ENCODE measurements around the gene TRAF2. TPM values are rescaled to one million over a fixed set of nuclear protein-coding genes. Genes with fewer than 3 reads are reported as not detected.
A peak's percentile ranks its signal among the peaks of the same experiment; 100 is the strongest.

TRAF2 gene
- total and polyA plus RNA-seq, 9 of the 15 experiments (the other 6 are each of a cell fraction or from before 2014, with no cell fraction given), result 0.24 to 45.2 (median 18.0) TPM

- TF ChIP-seq NFRKB (IDR thresholded peaks at IDR 0.05; ENCODE audit: low read depth), result peak; percentile 96
- peak; percentile 91 for TF ChIP-seq CHD2 (IDR thresholded peaks at IDR 0.05; ENCODE audit: low read depth, low read length)
- TF ChIP-seq CXXC5 (CRISPR knock-in tag; IDR thresholded peaks at IDR 0.05), result peak; percentile 92
- TF ChIP-seq, protein P1, sequence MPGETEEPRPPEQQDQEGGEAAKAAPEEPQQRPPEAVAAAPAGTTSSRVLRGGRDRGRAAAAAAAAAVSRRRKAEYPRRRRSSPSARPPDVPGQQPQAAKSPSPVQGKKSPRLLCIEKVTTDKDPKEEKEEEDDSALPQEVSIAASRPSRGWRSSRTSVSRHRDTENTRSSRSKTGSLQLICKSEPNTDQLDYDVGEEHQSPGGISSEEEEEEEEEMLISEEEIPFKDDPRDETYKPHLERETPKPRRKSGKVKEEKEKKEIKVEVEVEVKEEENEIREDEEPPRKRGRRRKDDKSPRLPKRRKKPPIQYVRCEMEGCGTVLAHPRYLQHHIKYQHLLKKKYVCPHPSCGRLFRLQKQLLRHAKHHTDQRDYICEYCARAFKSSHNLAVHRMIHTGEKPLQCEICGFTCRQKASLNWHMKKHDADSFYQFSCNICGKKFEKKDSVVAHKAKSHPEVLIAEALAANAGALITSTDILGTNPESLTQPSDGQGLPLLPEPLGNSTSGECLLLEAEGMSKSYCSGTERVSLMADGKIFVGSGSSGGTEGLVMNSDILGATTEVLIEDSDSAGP (CRISPR knock-in tag; IDR thresholded peaks at IDR 0.05), result peak; percentile 95
- TF ChIP-seq, protein P2, sequence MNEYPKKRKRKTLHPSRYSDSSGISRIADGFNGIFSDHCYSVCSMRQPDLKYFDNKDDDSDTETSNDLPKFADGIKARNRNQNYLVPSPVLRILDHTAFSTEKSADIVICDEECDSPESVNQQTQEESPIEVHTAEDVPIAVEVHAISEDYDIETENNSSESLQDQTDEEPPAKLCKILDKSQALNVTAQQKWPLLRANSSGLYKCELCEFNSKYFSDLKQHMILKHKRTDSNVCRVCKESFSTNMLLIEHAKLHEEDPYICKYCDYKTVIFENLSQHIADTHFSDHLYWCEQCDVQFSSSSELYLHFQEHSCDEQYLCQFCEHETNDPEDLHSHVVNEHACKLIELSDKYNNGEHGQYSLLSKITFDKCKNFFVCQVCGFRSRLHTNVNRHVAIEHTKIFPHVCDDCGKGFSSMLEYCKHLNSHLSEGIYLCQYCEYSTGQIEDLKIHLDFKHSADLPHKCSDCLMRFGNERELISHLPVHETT (CRISPR knock-in tag; conservative IDR thresholded peaks at IDR 0.05 in 1 of 2, IDR thresholded peaks at IDR 0.05 in 1 of 2), result peak in 1 of 2 experiments; percentile 88; a peak in 2 of 4 replicates
- TF ChIP-seq SUPT5H (IDR thresholded peaks at IDR 0.05), result peak; percentile 94
- TF ChIP-seq VEZF1 (CRISPR knock-in tag; IDR thresholded peaks at IDR 0.05), result peak; percentile 93
- TF ChIP-seq ZKSCAN1 (IDR thresholded peaks at IDR 0.05; ENCODE audit: low read depth, low read length), result 0 out of 2 replicates have a peak, but pooled peaks have one; percentile 20
- TF ChIP-seq RAD51 (IDR thresholded peaks at IDR 0.05; ENCODE audit: borderline replicate concordance, low read depth), result peak; percentile 59; the same call in 1 of the 2 replicates
- peak; percentile 99 for TF ChIP-seq MYC (IDR thresholded peaks at IDR 0.05; ENCODE audit: low read depth, low read length)
- peak; percentile 97 for TF ChIP-seq MYC (CRISPR knock-in tag; IDR thresholded peaks at IDR 0.05; ENCODE audit: borderline replicate concordance, low read depth)
- TF ChIP-seq MED1 (CRISPR knock-in tag; IDR thresholded peaks at IDR 0.05; ENCODE audit: borderline replicate concordance), result no peak
- peak; percentile 78; the same call in 1 of the 2 replicates for TF ChIP-seq PHF8 (IDR thresholded peaks at IDR 0.05; ENCODE audit: borderline replicate concordance, low read length)
- peak; percentile 66 to 92; a peak in 3 of 4 replicates for TF ChIP-seq SIN3A (IDR thresholded peaks at IDR 0.05; ENCODE audit: borderline replicate concordance in 2 of 2, control insufficient read depth in 1 of 2, low read depth in 2 of 2, low read length in 2 of 2)
- TF ChIP-seq SP2 (IDR thresholded peaks at IDR 0.05; ENCODE audit: extremely low read depth, low read depth, low read length, poor library complexity, severe bottlenecking), result peak; percentile 82
- peak; percentile 45; the same call in 1 of the 2 replicates for TF ChIP-seq GABPA (tag; conservative IDR thresholded peaks at IDR 0.05; ENCODE audit: low read depth)
- peak; percentile 99 for TF ChIP-seq ASH1L (IDR thresholded peaks at IDR 0.05; ENCODE audit: borderline replicate concordance, low read depth, partially characterized antibody)
- 0 out of 2 replicates have a peak, but pooled peaks have one; percentile 15 for TF ChIP-seq ZNF324 (CRISPR knock-in tag; IDR thresholded peaks at IDR 0.05)
- peak; percentile 65; the same call in 1 of the 2 replicates for TF ChIP-seq ELF2 (CRISPR knock-in tag; IDR thresholded peaks at IDR 0.05)
- peak; percentile 94 for TF ChIP-seq MTA3 (IDR thresholded peaks at IDR 0.05; ENCODE audit: borderline replicate concordance)
These were observed 37.0 kb upstream of the TRAF2 start, which contains the start of gene PHPT1 (continued) for GRCh38 chr9:136849038-136849959.
